Gastrocnemius medialis (tissue), 4 donors: ENCODE measurements around the gene NR3C2. TPM values are rescaled to one million over a fixed set of nuclear protein-coding genes. Genes with fewer than 3 reads are reported as not detected.

Experiments used
- ATAC-seq, 2 donors: fragments of 150-250 bp; one replicate each; pipeline ENCODE4 v1.9.1; 2016
- DNase-seq, 2 donors: peaks; one replicate each; pipeline ENCODE4 v3.0.0-alpha.2; 2019
- H3K27ac ChIP-seq, 4 donors: fragments of 200-600 bp; sonication (generic); 1 replicate in 1 of 4; 2 replicates in 3 of 4; pipeline ENCODE4 v1.5.1; 2016 to 2018; ENCODE audit warnings: mild to moderate bottlenecking in 2 of 4, moderate library complexity in 1 of 4
- H3K27me3 ChIP-seq, 3 donors: fragments of 200-600 bp; sonication (generic) in 2 of 3; 1 replicate in 1 of 3; 2 replicates in 2 of 3; pipeline versions ENCODE4 v1.5.1 to v1.6.0; 2016 to 2019; ENCODE audit warnings: mild to moderate bottlenecking in 1 of 3, moderate library complexity in 1 of 3
- H3K36me3 ChIP-seq, 2 donors: fragments of 200-600 bp; sonication (generic) in 1 of 2; one replicate each; pipeline ENCODE4 v1.5.1; 2017 to 2018
- H3K4me1 ChIP-seq, 2 donors: fragments of 200-600 bp; sonication (generic) in 1 of 2; one replicate each; pipeline ENCODE4 v1.5.1; 2016 to 2017; ENCODE audit warnings: mild to moderate bottlenecking in 2 of 2
- H3K4me3 ChIP-seq, 4 donors: fragments of 200-600 bp; sonication (generic) in 3 of 4; 1 replicate in 1 of 4; 2 replicates in 3 of 4; pipeline ENCODE4 v1.5.1; 2016 to 2019; ENCODE audit warnings: mild to moderate bottlenecking in 2 of 4
- H3K9me3 ChIP-seq, 3 donors: fragments of 200-600 bp; sonication (generic) in 2 of 3; 1 replicate in 1 of 3; 2 replicates in 2 of 3; pipeline ENCODE4 v1.5.1; 2016 to 2019
- CTCF ChIP-seq, 5 experiments: fragments of 450-650 bp in 3 of 5; fragments of 200-600 bp in 2 of 5; sonication (generic) in 2 of 5; IDR thresholded peaks in 4 of 5; conservative IDR thresholded peaks in 1 of 5; 1 replicate in 4 of 5; 2 replicates in 1 of 5; pipeline ENCODE4 v1.5.1; 2016 to 2019; ENCODE audit warnings: antibody characterized with exemption in 5 of 5, mild to moderate bottlenecking in 3 of 5, moderate library complexity in 3 of 5
- POLR2A ChIP-seq, 2 donors: fragments of 450-650 bp; IDR thresholded peaks; one replicate each; pipeline ENCODE4 v1.6.1; 2017; ENCODE audit warnings: antibody characterized with exemption in 2 of 2, mild to moderate bottlenecking in 2 of 2, moderate library complexity in 2 of 2
- in situ Hi-C, 4 donors: fragments of 200-750 bp; cut with MboI; loops; one replicate each; pipeline versions ENCODE4 v1.15.0 to v1.8.0; 2017; ENCODE audit warnings: low sequenced_read_pairs in 4 of 4
- intact Hi-C: fragments of 100-400 bp; cut with DNase I; formaldehyde crosslinking; loops from one replicate; pipeline ENCODE4 v1.15.1; 2023; ENCODE audit warnings: low total_unique reads
- total RNA-seq, 4 donors: library from RNA; depleted of rRNA; stranded (reverse); fragments of >200 nt; gene quantifications; one replicate each; pipeline versions ENCODE4 v1.1.0 to v1.2.3, GENCODE V29; 2016

Gene NR3C2
- total RNA-seq, 4 donors from 2014 or later = 5.6 to 10.4 (median 8.1) TPM

- Histone ChIP-seq H3K27me3 (no peaks in the 10 kb centered on the region), H3K36me3 (no peaks in the 10 kb centered on the region), H3K9me3 (no peaks in the 10 kb centered on the region), H3K4me3 (no peak overlapping the region), H3K27ac (peak overlapping the region in 1 of 4 donors; percentile 32), H3K4me1 (peaks cover 19 to 22% of the 10 kb centered on the region in 2 donors)
- intact Hi-C loops (loop anchor here (10.0 kb wide), 3 partner anchors 133 to 393 kb away; no protein-coding TSS in a partner anchor), in situ Hi-C loops (loop anchor here in 1 of 4 donors (25.0 kb wide), 1 partner anchor 89 kb away; no protein-coding TSS in a partner anchor)
- DNase-seq (no peak), ATAC-seq (no peak)
- TF ChIP-seq CTCF (IDR thresholded peaks at IDR 0.05 in 4 of 5, conservative IDR thresholded peaks at IDR 0.05 in 1 of 5) = no peak
- TF ChIP-seq POLR2A (IDR thresholded peaks at IDR 0.05) = no peak
Observed at GRCh38 chr4:148448141-148448540, 5.9 kb upstream of the NR3C2 start.

GRCh38 chr4:148447681-148448080 lies 5.5 kb upstream of the NR3C2 start:
- no peak for ATAC-seq

DNA sequence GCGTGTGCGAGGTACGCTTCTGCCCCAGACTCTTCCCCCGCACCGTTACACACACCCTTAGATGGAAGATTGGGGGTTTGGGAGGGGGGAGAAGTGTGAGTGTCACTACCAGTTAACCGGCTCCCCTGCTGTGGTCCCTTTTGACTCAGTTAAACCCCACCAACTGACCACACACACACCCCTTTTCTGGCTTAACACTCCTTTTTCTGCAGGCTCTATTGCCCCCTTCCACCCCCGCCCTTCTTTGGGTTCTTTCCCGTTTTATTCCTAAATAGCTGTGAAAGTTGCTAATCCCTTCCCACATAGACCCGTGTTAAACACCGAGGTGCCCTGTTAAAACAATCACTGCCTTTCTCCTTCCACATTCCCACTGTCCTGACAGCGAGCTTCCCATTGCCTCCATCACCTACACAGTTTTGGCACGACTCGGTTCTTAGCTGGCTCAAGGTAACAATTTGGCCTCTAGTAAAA lies 3.7 kb upstream of the NR3C2 start:
- intact Hi-C loops (loop anchor here (2.0 to 10.0 kb wide), 4 partner anchors 131 to 391 kb away; no protein-coding TSS in a partner anchor), in situ Hi-C loops (loop anchor here in 1 of 4 donors (25.0 kb wide), 1 partner anchor 91 kb away; no protein-coding TSS in a partner anchor)
- no peaks in the 10 kb centered on the region for H3K36me3 ChIP-seq
- H3K9me3 ChIP-seq = no peaks in the 10 kb centered on the region
- TF ChIP-seq CTCF (IDR thresholded peaks at IDR 0.05 in 4 of 5, conservative IDR thresholded peaks at IDR 0.05 in 1 of 5) (no peak), POLR2A (IDR thresholded peaks at IDR 0.05) (no peak)
- DNase-seq (no peak), ATAC-seq (no peak)
- peak overlapping the region; percentile 97 to 98 (median 98) for H3K27ac ChIP-seq
- H3K4me1 ChIP-seq = peaks cover 19 to 25% of the 10 kb centered on the region in 2 donors
- no peaks in the 10 kb centered on the region for H3K27me3 ChIP-seq
- peak overlapping the region; percentile 94 to 100 (median 97) for H3K4me3 ChIP-seq

More at GRCh38 chr4:148447681-148448080, 5.5 kb upstream of the NR3C2 start:
- H3K4me3 ChIP-seq = peak overlapping the region in 2 of 4 donors; percentile 5 to 20
- peaks cover 19 to 22% of the 10 kb centered on the region in 2 donors for H3K4me1 ChIP-seq
- TF ChIP-seq POLR2A (IDR thresholded peaks at IDR 0.05) (no peak), CTCF (IDR thresholded peaks at IDR 0.05 in 4 of 5, conservative IDR thresholded peaks at IDR 0.05 in 1 of 5) (no peak)
- no peaks in the 10 kb centered on the region for H3K9me3 ChIP-seq
- no peaks in the 10 kb centered on the region for H3K27me3 ChIP-seq
- no peaks in the 10 kb centered on the region for H3K36me3 ChIP-seq
- DNase-seq = no peak
- in situ Hi-C loops (loop anchor here in 1 of 4 donors (25.0 kb wide), 1 partner anchor 90 kb away; no protein-coding TSS in a partner anchor), intact Hi-C loops (loop anchor here (10.0 kb wide), 3 partner anchors 133 to 393 kb away; no protein-coding TSS in a partner anchor)
- peak overlapping the region in 2 of 4 donors; percentile 3 to 32 for H3K27ac ChIP-seq

DNA sequence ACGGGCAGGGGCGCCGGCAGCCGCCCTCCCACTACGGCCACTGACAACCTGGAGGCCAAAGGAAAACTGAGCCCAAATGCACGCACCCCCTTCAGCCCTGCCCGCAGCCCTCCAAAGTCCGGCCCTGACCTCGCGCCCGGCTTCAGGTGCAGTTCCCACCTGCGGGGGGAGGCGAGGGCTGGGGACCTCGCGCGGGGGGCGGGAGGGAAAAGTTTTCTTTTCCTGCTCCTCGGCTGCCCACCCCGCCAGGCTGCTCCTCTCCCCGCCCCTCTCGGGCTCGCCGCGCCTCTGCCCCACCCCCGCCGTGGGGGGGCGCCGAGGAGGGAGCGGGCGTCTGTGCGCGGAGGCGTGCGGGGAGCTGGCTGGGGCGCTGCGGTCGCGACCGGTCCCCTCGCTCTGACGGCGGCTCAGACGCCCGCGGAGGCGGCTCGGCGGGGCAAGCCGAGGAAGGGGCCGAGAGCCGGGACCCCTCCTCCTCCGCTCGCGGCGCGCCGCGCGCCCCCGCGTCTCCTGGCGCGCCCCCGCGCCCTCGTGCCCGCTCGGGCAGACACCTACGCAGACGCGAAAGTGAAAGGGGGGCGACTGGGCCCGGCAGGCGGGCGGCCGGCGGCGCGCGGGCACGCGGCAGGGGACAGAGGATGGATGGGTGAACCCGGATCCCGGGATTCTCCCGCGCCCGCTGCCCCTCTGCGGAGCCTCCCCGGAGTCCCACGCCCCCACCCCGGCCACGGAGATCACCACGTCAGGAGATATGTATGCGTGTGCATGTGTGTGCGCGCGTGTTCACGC lies 3.1 kb upstream of the NR3C2 start:
- DNase-seq (peak; percentile 37 to 63), ATAC-seq (peak; percentile 37)
- Histone ChIP-seq H3K4me3 (peak overlapping the region; percentile 94 to 100 (median 97)), H3K27me3 (no peaks in the 10 kb centered on the region), H3K27ac (peak overlapping the region; percentile 97 to 98 (median 98)), H3K36me3 (no peaks in the 10 kb centered on the region), H3K4me1 (peaks cover 19 to 31% of the 10 kb centered on the region in 2 donors), H3K9me3 (no peaks in the 10 kb centered on the region)
- in situ Hi-C loops (loop anchor here in 1 of 4 donors (25.0 kb wide), 1 partner anchor 92 kb away; no protein-coding TSS in a partner anchor), intact Hi-C loops (loop anchor here (2.0 to 10.0 kb wide), 4 partner anchors 130 to 390 kb away; no protein-coding TSS in a partner anchor)
- peak; percentile 47 to 56 for TF ChIP-seq POLR2A (IDR thresholded peaks at IDR 0.05)
- TF ChIP-seq CTCF (IDR thresholded peaks at IDR 0.05 in 4 of 5, conservative IDR thresholded peaks at IDR 0.05 in 1 of 5) = peak in 1 of 5 experiments; percentile 15
